ENCODE measurements around the gene UBQLNL.

GRCh38 chr11:5522308-5522707 is 5.8 kb upstream of the UBQLNL start:
- TF ChIP-seq CTCF (IDR thresholded peaks at IDR 0.05) (no peak), EP300 (IDR thresholded peaks at IDR 0.05) (no peak), POLR2AphosphoS5 (IDR thresholded peaks at IDR 0.05) (no peak)
